Activated effector memory CD4-positive, alpha-beta T cell treated with Interleukin-2 at 50 U/mL for 16 hours (primary cell): ENCODE data around the gene DZIP3.

Experiments used
- DNase-seq: peaks from one replicate; pipeline ENCODE4 v3.0.0-alpha.2; 2020

The DZIP3 gene

GRCh38 chr3:108589081-108589997 is at the start of gene DZIP3, which contains the start of gene CIP2A:
Gene DZIP3, plus strand, starts transcription at chr3:108589722. Its CDS starts 15,685 bp downstream, at chr3:108605407.
Gene CIP2A, minus strand, starts transcription at chr3:108589438. Its CDS starts 63 bp downstream, at chr3:108589375.
- peak; percentile 73 for DNase-seq

GRCh38 chr3:108546247-108546646 is 43.3 kb upstream of the DZIP3 start:
- DNase-seq: no peak

- DNase-seq: no peak
Observed at GRCh38 chr3:108546692-108547091, 42.8 kb upstream of the DZIP3 start.

- DNase-seq: no peak
Observed at GRCh38 chr3:108548304-108548703, 41.2 kb upstream of the DZIP3 start.

GRCh38 chr3:108548886-108549285 is 40.6 kb upstream of the DZIP3 start:
- no peak for DNase-seq

- no peak for DNase-seq
Observed at GRCh38 chr3:108552267-108553159, 37.0 kb upstream of the DZIP3 start.

- no peak for DNase-seq
Observed at GRCh38 chr3:108554229-108554628, 35.3 kb upstream of the DZIP3 start.

- DNase-seq: no peak
Observed at GRCh38 chr3:108554913-108555571, 34.5 kb upstream of the DZIP3 start.

- DNase-seq: no peak
Observed at GRCh38 chr3:108555966-108556581, 33.4 kb upstream of the DZIP3 start.

GRCh38 chr3:108562565-108562964 is 27.0 kb upstream of the DZIP3 start:
- DNase-seq: no peak

GRCh38 chr3:108564564-108564963 is 25.0 kb upstream of the DZIP3 start:
- no peak for DNase-seq

- no peak for DNase-seq
Observed at GRCh38 chr3:108565506-108565905, 24.0 kb upstream of the DZIP3 start.

GRCh38 chr3:108566599-108566998 is 22.9 kb upstream of the DZIP3 start:
- DNase-seq: no peak

- no peak for DNase-seq
Observed at GRCh38 chr3:108569336-108569735, 20.2 kb upstream of the DZIP3 start.

- DNase-seq: no peak
Observed at GRCh38 chr3:108578064-108578463, 11.5 kb upstream of the DZIP3 start.

GRCh38 chr3:108588601-108589000 is 921 bp upstream of the DZIP3 start:
- no peak for DNase-seq

- DNase-seq: no peak
Observed at GRCh38 chr3:108589998-108590323, 439 bp downstream of the DZIP3 start.

- no peak for DNase-seq
Observed at GRCh38 chr3:108590460-108590859, 938 bp downstream of the DZIP3 start.

- no peak for DNase-seq
Observed at GRCh38 chr3:108595321-108595720, 5.8 kb downstream of the DZIP3 start.

GRCh38 chr3:108598375-108598774 is 8.9 kb downstream of the DZIP3 start:
- no peak for DNase-seq

GRCh38 chr3:108599677-108600409 is 10.3 kb downstream of the DZIP3 start:
- DNase-seq: no peak
